ENCODE data around the gene PCNA.

DNA sequence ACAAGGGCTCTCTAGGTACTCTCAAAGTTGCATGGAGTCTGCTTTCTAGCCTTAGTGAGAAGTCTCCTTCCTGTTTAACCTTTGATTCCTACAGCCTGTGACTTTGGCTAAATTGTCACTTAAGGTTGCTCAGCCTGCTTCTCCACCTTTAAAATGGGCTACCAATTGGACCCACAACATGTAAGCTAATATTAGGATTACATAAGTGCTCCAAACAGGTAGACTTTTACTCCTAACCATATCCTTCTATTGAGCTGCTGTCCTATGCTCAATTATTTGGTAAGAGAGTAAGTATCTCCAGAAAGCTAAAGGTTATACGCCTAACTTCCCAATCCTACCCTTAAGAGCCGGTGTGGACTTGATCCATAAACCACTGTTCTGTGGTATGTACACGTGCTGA lies 2.9 kb downstream of the PCNA start:
- TF ChIP-seq CTCF (IDR thresholded peaks at IDR 0.05) = no peak
- TF ChIP-seq POLR2A (IDR thresholded peaks at IDR 0.05) = no peak

All from adrenal gland (tissue), 5 donors.